CD14-positive monocyte (primary cell): ENCODE data around the gene PIR. TPM values are rescaled to one million over a fixed set of nuclear protein-coding genes. Genes with fewer than 3 reads are reported as not detected.

Source experiments
- DNase-seq, 3 donors: peaks; one replicate each; pipeline ENCODE4 v3.0.0-alpha.2; 2011 to 2022
- H2AFZ ChIP-seq: 2 replicates; pipeline ENCODE4 v1.6.0; 2012; ENCODE audit warnings: mild to moderate bottlenecking, low read depth, low read length, inconsistent platforms; ENCODE audit not compliant: insufficient read depth, poor library complexity, severe bottlenecking
- H3K27ac ChIP-seq, 2 donors: 1 replicate in 1 of 2; 2 replicates in 1 of 2; pipeline ENCODE4 v1.5.1; 2012 to 2013; ENCODE audit warnings: low read length in 2 of 2, control low read depth in 1 of 2, inconsistent platforms in 1 of 2, low read depth in 1 of 2, mild to moderate bottlenecking in 1 of 2
- H3K27me3 ChIP-seq, 2 donors: one replicate each; pipeline versions ENCODE4 v1.6.0 to v1.6.1; 2011 to 2013; ENCODE audit warnings: low read length in 2 of 2; ENCODE audit not compliant: control insufficient read depth in 2 of 2, insufficient read depth in 2 of 2
- H3K36me3 ChIP-seq, 2 donors: replicated peaks in 1 of 2; 1 replicate in 1 of 2; 2 replicates in 1 of 2; pipeline versions ENCODE4 v1.5.1 to v1.6.1; 2012 to 2013; ENCODE audit warnings: low read length in 2 of 2, control low read depth in 1 of 2, inconsistent platforms in 1 of 2, mild to moderate bottlenecking in 1 of 2; ENCODE audit not compliant: insufficient read depth in 2 of 2, control insufficient read depth in 1 of 2
- H3K4me1 ChIP-seq, 2 donors: 1 replicate in 1 of 2; 2 replicates in 1 of 2; pipeline versions ENCODE4 v1.5.1 to v1.6.1; 2012 to 2013; ENCODE audit warnings: low read length in 2 of 2, control low read depth in 1 of 2, inconsistent platforms in 1 of 2, mild to moderate bottlenecking in 1 of 2, moderate library complexity in 1 of 2; ENCODE audit not compliant: insufficient read depth in 2 of 2, control insufficient read depth in 1 of 2
- H3K4me2 ChIP-seq: replicated peaks from 2 replicates; pipeline ENCODE3; 2012; ENCODE audit warnings: low read length, moderate library complexity, mild to moderate bottlenecking; ENCODE audit not compliant: poor library complexity, severe bottlenecking; ENCODE audit errors: extremely low read depth
- H3K4me3 ChIP-seq, 3 experiments: fragments of 200-600 bp in 1 of 3; sonication (generic) in 1 of 3; replicated peaks in 1 of 3; 1 replicate in 2 of 3; 2 replicates in 1 of 3; pipeline ENCODE4 v1.5.1; 2011 to 2013; ENCODE audit warnings: low read length in 3 of 3, mild to moderate bottlenecking in 3 of 3, control low read depth in 2 of 3, low read depth in 2 of 3, inconsistent platforms in 1 of 3, moderate library complexity in 1 of 3
- H3K79me2 ChIP-seq: 2 replicates; pipeline ENCODE4 v1.6.0; 2012; ENCODE audit warnings: mild to moderate bottlenecking, control low read depth, inconsistent platforms, low read length, moderate library complexity; ENCODE audit not compliant: insufficient read depth
- H3K9ac ChIP-seq: 2 replicates; pipeline ENCODE4 v1.6.0; 2017; ENCODE audit warnings: low read length, mild to moderate bottlenecking; ENCODE audit not compliant: insufficient read depth, poor library complexity, severe bottlenecking
- H3K9me3 ChIP-seq, 2 donors: replicated peaks in 1 of 2; 1 replicate in 1 of 2; 2 replicates in 1 of 2; pipeline versions ENCODE4 v1.5.1 to v1.6.1; 2012 to 2013; ENCODE audit warnings: low read length in 2 of 2, control low read depth in 1 of 2; ENCODE audit not compliant: control insufficient read depth in 1 of 2, insufficient read depth in 1 of 2
- H4K20me1 ChIP-seq: 2 replicates; pipeline ENCODE4 v1.6.0; 2012; ENCODE audit warnings: mild to moderate bottlenecking, low read length, control low read depth, moderate library complexity; ENCODE audit not compliant: insufficient read depth
- H3K27ac Mint-ChIP-seq, 7 donors: one replicate each; pipeline ENCODE4 v1.8.0; 2020; ENCODE audit warnings: mild to moderate bottlenecking in 7 of 7, mixed read lengths in 7 of 7, moderate library complexity in 6 of 7, inconsistent platforms in 2 of 7
- H3K27me3 Mint-ChIP-seq, 3 donors: one replicate each; pipeline ENCODE4 v1.8.0; 2021 to 2022; ENCODE audit warnings: low read depth in 3 of 3, mild to moderate bottlenecking in 3 of 3, mixed read lengths in 3 of 3, moderate library complexity in 3 of 3, inconsistent platforms in 1 of 3
- H3K36me3 Mint-ChIP-seq, 2 donors: one replicate each; pipeline ENCODE4 v1.8.0; 2020; ENCODE audit warnings: mixed read lengths in 2 of 2, inconsistent platforms in 1 of 2, mild to moderate bottlenecking in 1 of 2
- H3K4me1 Mint-ChIP-seq: one replicate; pipeline ENCODE4 v1.8.0; 2020; ENCODE audit warnings: mild to moderate bottlenecking, mixed read lengths
- H3K4me3 Mint-ChIP-seq, 2 donors: one replicate each; pipeline ENCODE4 v1.8.0; 2020; ENCODE audit warnings: mild to moderate bottlenecking in 2 of 2, mixed read lengths in 2 of 2, moderate library complexity in 1 of 2
- H3K9me3 Mint-ChIP-seq, 7 donors: one replicate each; pipeline ENCODE4 v1.8.0; 2020 to 2022; ENCODE audit warnings: mixed read lengths in 7 of 7, mild to moderate bottlenecking in 6 of 7, moderate library complexity in 6 of 7, inconsistent platforms in 2 of 7
- CTCF ChIP-seq: fragments of 200-600 bp; IDR thresholded peaks from one replicate; pipeline ENCODE4 v1.8.0; 2022; ENCODE audit warnings: antibody characterized with exemption, mild to moderate bottlenecking
- WGBS: methylation state at CpG from one replicate; pipeline ENCODE4 v1.1.5; 2013; ENCODE audit warnings: missing lambda C conversion rate; ENCODE audit not compliant: insufficient coverage; 5-methylcytosine and 5-hydroxymethylcytosine counted together
- intact Hi-C, 2 donors: fragments of 100-400 bp; cut with micrococcal nuclease; formaldehyde crosslinking; loops; one replicate each; pipeline versions ENCODE4 v1.15.0 to v1.15.1; 2023
- polyA plus RNA-seq, 3 donors: library from polyadenylated mRNA; depleted of rRNA in 1 of 3; unstranded in 2 of 3; stranded (reverse) in 1 of 3; fragments of 300-500 nt in 2 of 3; fragments of >200 nt in 1 of 3; fragmentation: Illumina TruSeq in 2 of 3; gene quantifications; 1 replicate in 2 of 3; 2 replicates in 1 of 3; pipeline ENCODE4 v1.2.3, GENCODE V29; 2012 to 2021

Gene PIR
- polyA plus RNA-seq, 3 donors: 0.05 to 0.23 TPM; not detected in 1

- Mint-ChIP-seq H3K4me3 (no peak overlapping the region), H3K9me3 (peaks cover 2 to 8% (median 3%) of the 10 kb centered on the region in 7 donors), H3K27me3 (peaks cover 0 to 37% (median 0%) of the 10 kb centered on the region in 3 donors), H3K36me3 (no peaks in the 10 kb centered on the region), H3K4me1 (peaks cover 39% of the 10 kb centered on the region), H3K27ac (no peak overlapping the region)
- no peak for TF ChIP-seq CTCF
- Histone ChIP-seq H3K4me3 (no peak overlapping the region), H2AFZ (no peak overlapping the region), H3K9me3 (no peaks in the 10 kb centered on the region), H3K9ac (no peak overlapping the region), H3K4me1 (peaks cover 32 to 35% of the 10 kb centered on the region in 2 donors), H3K79me2 (no peaks in the 10 kb centered on the region), H3K27me3 (peaks cover 0 to 11% of the 10 kb centered on the region in 2 donors), H3K4me2 (no peak overlapping the region), H4K20me1 (no peaks in the 10 kb centered on the region), H3K36me3 (no peaks in the 10 kb centered on the region), H3K27ac (no peak overlapping the region)
- WGBS: 56% methylated on average over 2 of the region's 2 CpGs
- no peak for DNase-seq
- intact Hi-C loops: no loop called here
Observed at GRCh38 chrX:15434205-15434604, 58.9 kb downstream of the PIR start.

- Histone ChIP-seq H3K9ac (no peak overlapping the region), H3K4me2 (no peak overlapping the region), H4K20me1 (no peaks in the 10 kb centered on the region), H3K27me3 (peaks cover 0 to 7% of the 10 kb centered on the region in 2 donors), H3K79me2 (no peaks in the 10 kb centered on the region), H3K9me3 (no peaks in the 10 kb centered on the region), H3K36me3 (no peaks in the 10 kb centered on the region), H3K4me3 (no peak overlapping the region), H3K4me1 (peaks cover 10% of the 10 kb centered on the region in 2 donors), H3K27ac (no peak overlapping the region), H2AFZ (no peak overlapping the region)
- H3K36me3 Mint-ChIP-seq: no peaks in the 10 kb centered on the region
- no peak overlapping the region for H3K4me3 Mint-ChIP-seq
- no peak for DNase-seq
- H3K27ac Mint-ChIP-seq: peak overlapping the region in 2 of 7 donors; percentile 28 to 37
- intact Hi-C loops: no loop called here
- TF ChIP-seq CTCF: no peak
- WGBS: no CpG with 5 or more reads among the region's 1 CpG
- peaks cover 21% of the 10 kb centered on the region for H3K4me1 Mint-ChIP-seq
- peaks cover 0 to 28% (median 1%) of the 10 kb centered on the region in 3 donors for H3K27me3 Mint-ChIP-seq
- peaks cover 2 to 8% (median 3%) of the 10 kb centered on the region in 7 donors for H3K9me3 Mint-ChIP-seq
Observed at GRCh38 chrX:15430584-15430983, 62.5 kb downstream of the PIR start.
